ENCODE results near the gene PCID2. TPM values are rescaled to one million over a fixed set of nuclear protein-coding genes. Genes with fewer than 3 reads are reported as not detected.
A peak's percentile ranks its signal among the peaks of the same experiment; 100 is the strongest.

PCID2 gene
- total and polyA plus RNA-seq, 4 donors: 33.3 to 51.1 (median 41.2) TPM

GRCh38 chr13:113138792-113139551 lies 69.5 kb downstream of the PCID2 start:
- no peak overlapping the region for H3K27ac ChIP-seq (ENCODE audit: low read depth in 1 of 2, low read length in 2 of 2)
- no peak overlapping the region for H3K4me3 ChIP-seq (ENCODE audit: low read length in 2 of 2)
- intact Hi-C loops (cut with DNase I): no loop called here
- H3K36me3 ChIP-seq (ENCODE audit: control insufficient read depth in 1 of 2, insufficient read depth in 2 of 2, low read length in 1 of 2): no peaks in the 10 kb centered on the region
- DNase-seq: no peak
- H3K9me3 ChIP-seq (ENCODE audit: control insufficient read depth, low read length): no peaks in the 10 kb centered on the region
- H3K27me3 ChIP-seq (ENCODE audit: control insufficient read depth in 1 of 2, insufficient read depth in 2 of 2, low read length in 1 of 2): no peaks in the 10 kb centered on the region
- H3K4me1 ChIP-seq (ENCODE audit: control insufficient read depth in 1 of 2, insufficient read depth in 2 of 2, low read length in 2 of 2): no peaks in the 10 kb centered on the region
- 88 to 91% methylated on average over 16 of the region's 16 CpGs for WGBS, 2 donors
- ATAC-seq (ENCODE audit: low FRiP score): no peak

GRCh38 chr13:113137691-113138298 lies 70.7 kb downstream of the PCID2 start:
- Histone ChIP-seq H3K27ac (ENCODE audit: low read depth in 1 of 2, low read length in 2 of 2) (no peak overlapping the region), H3K27me3 (ENCODE audit: control insufficient read depth in 1 of 2, insufficient read depth in 2 of 2, low read length in 1 of 2) (no peaks in the 10 kb centered on the region), H3K36me3 (ENCODE audit: control insufficient read depth in 1 of 2, insufficient read depth in 2 of 2, low read length in 1 of 2) (no peaks in the 10 kb centered on the region), H3K4me1 (ENCODE audit: control insufficient read depth in 1 of 2, insufficient read depth in 2 of 2, low read length in 2 of 2) (no peaks in the 10 kb centered on the region), H3K4me3 (ENCODE audit: low read length in 2 of 2) (no peak overlapping the region), H3K9me3 (ENCODE audit: control insufficient read depth, low read length) (no peaks in the 10 kb centered on the region)
- DNase-seq: no peak
- WGBS, 2 donors: 81 to 82% methylated on average over 11 of the region's 11 CpGs
- intact Hi-C loops (cut with DNase I): no loop called here
- ATAC-seq (ENCODE audit: low FRiP score): no peak

GRCh38 chr13:113135281-113135760 lies 73.1 kb downstream of the PCID2 start:
- Histone ChIP-seq H3K36me3 (ENCODE audit: control insufficient read depth in 1 of 2, insufficient read depth in 2 of 2, low read length in 1 of 2) (no peaks in the 10 kb centered on the region), H3K27me3 (ENCODE audit: control insufficient read depth in 1 of 2, insufficient read depth in 2 of 2, low read length in 1 of 2) (no peaks in the 10 kb centered on the region), H3K4me3 (ENCODE audit: low read length in 2 of 2) (no peak overlapping the region), H3K4me1 (ENCODE audit: control insufficient read depth in 1 of 2, insufficient read depth in 2 of 2, low read length in 2 of 2) (no peaks in the 10 kb centered on the region), H3K9me3 (ENCODE audit: control insufficient read depth, low read length) (no peaks in the 10 kb centered on the region), H3K27ac (ENCODE audit: low read depth in 1 of 2, low read length in 2 of 2) (no peak overlapping the region)
- no peak for DNase-seq
- WGBS, 2 donors: 80 to 84% methylated on average over 2 of the region's 2 CpGs
- intact Hi-C loops (cut with DNase I): no loop called here
- ATAC-seq (ENCODE audit: low FRiP score): no peak

GRCh38 chr13:113129921-113130750 lies 78.3 kb downstream of the PCID2 start:
- peak; percentile 58 to 78 for DNase-seq

GRCh38 chr13:113129480-113129879 lies 79.0 kb downstream of the PCID2 start:
- H3K4me3 ChIP-seq (ENCODE audit: low read length in 2 of 2): no peak overlapping the region
- ATAC-seq (ENCODE audit: low FRiP score) (no peak), DNase-seq (peak in 1 of 2 donors; percentile 72)
- intact Hi-C loops (cut with DNase I): no loop called here
- H3K4me1 ChIP-seq (ENCODE audit: control insufficient read depth in 1 of 2, insufficient read depth in 2 of 2, low read length in 2 of 2): no peaks in the 10 kb centered on the region
- H3K27ac ChIP-seq (ENCODE audit: low read depth in 1 of 2, low read length in 2 of 2): no peak overlapping the region
- no peaks in the 10 kb centered on the region for H3K9me3 ChIP-seq (ENCODE audit: control insufficient read depth, low read length)
- no peaks in the 10 kb centered on the region for H3K27me3 ChIP-seq (ENCODE audit: control insufficient read depth in 1 of 2, insufficient read depth in 2 of 2, low read length in 1 of 2)
- H3K36me3 ChIP-seq (ENCODE audit: control insufficient read depth in 1 of 2, insufficient read depth in 2 of 2, low read length in 1 of 2): no peaks in the 10 kb centered on the region
- WGBS, 2 donors: 63 to 73% methylated on average over 25 to 27 of the region's 27 CpGs

More at GRCh38 chr13:113129921-113130750, 78.3 kb downstream of the PCID2 start:
- 36% methylated on average over 59 to 60 of the region's 60 CpGs for WGBS, 2 donors
- Histone ChIP-seq H3K4me1 (ENCODE audit: control insufficient read depth in 1 of 2, insufficient read depth in 2 of 2, low read length in 2 of 2) (no peaks in the 10 kb centered on the region), H3K9me3 (ENCODE audit: control insufficient read depth, low read length) (no peaks in the 10 kb centered on the region), H3K4me3 (ENCODE audit: low read length in 2 of 2) (no peak overlapping the region), H3K27me3 (ENCODE audit: control insufficient read depth in 1 of 2, insufficient read depth in 2 of 2, low read length in 1 of 2) (no peaks in the 10 kb centered on the region), H3K36me3 (ENCODE audit: control insufficient read depth in 1 of 2, insufficient read depth in 2 of 2, low read length in 1 of 2) (no peaks in the 10 kb centered on the region), H3K27ac (ENCODE audit: low read depth in 1 of 2, low read length in 2 of 2) (no peak overlapping the region)
- intact Hi-C loops (cut with DNase I): no loop called here
- ATAC-seq (ENCODE audit: low FRiP score): peak; percentile 33

Other genes with a start within 250 kb of the PCID2 start
- gene MCF2L, start 239.5 kb downstream of the PCID2 start, total RNA-seq: 10 to 100 TPM; 49.2 to 73.3 TPM
- gene MCF2L, start 239.5 kb downstream of the PCID2 start, polyA plus RNA-seq: 1 to 10 TPM; 3.2 to 6.0 TPM
- under 1 TPM in 1 of 2 donors, not detected in 1; 0.69 TPM for gene F7, start 102.9 kb downstream of the PCID2 start, total RNA-seq
- gene F7, start 102.9 kb downstream of the PCID2 start, polyA plus RNA-seq: under 1 TPM in 1 of 2 donors, not detected in 1; 0.08 TPM
- gene F10, start 85.9 kb downstream of the PCID2 start, total RNA-seq: 10 to 100 TPM in 1 of 2 donors, 1 to 10 TPM in 1; 6.5 to 38.4 TPM
- 10 to 100 TPM in 1 of 2 donors, 1 to 10 TPM in 1; 9.3 to 18.2 TPM for gene F10, start 85.9 kb downstream of the PCID2 start, polyA plus RNA-seq
- not detected for gene PROZ, start 50.0 kb downstream of the PCID2 start, total RNA-seq
- gene PROZ, start 50.0 kb downstream of the PCID2 start, polyA plus RNA-seq: not detected
- gene CUL4A, start 944 bp upstream of the PCID2 start, total RNA-seq: 10 to 100 TPM; 56.1 to 69.8 TPM
- 10 to 100 TPM; 19.7 to 40.8 TPM for gene CUL4A, start 944 bp upstream of the PCID2 start, polyA plus RNA-seq
- gene LAMP1, start 88.6 kb upstream of the PCID2 start, total RNA-seq: 100 to 1,000 TPM; 185 to 210 TPM
- gene LAMP1, start 88.6 kb upstream of the PCID2 start, polyA plus RNA-seq: 100 to 1,000 TPM in 1 of 2 donors, 10 to 100 TPM in 1; 97.4 to 150 TPM
- gene GRTP1, start 155.5 kb upstream of the PCID2 start, total RNA-seq: 1 to 10 TPM; 2.4 to 4.2 TPM
- 1 to 10 TPM; 3.2 to 9.3 TPM for gene GRTP1, start 155.5 kb upstream of the PCID2 start, polyA plus RNA-seq
- gene ADPRHL1, start 244.8 kb upstream of the PCID2 start, total RNA-seq: 10 to 100 TPM in 1 of 2 donors, 1 to 10 TPM in 1; 2.4 to 10.8 TPM
- gene ADPRHL1, start 244.8 kb upstream of the PCID2 start, polyA plus RNA-seq: 1 to 10 TPM; 2.0 to 3.9 TPM

Data from aorta (tissue), 5 donors.